NCI-H748 (cell line): ENCODE results near the gene OCEL1.

Experiments used
- DNase-seq: peaks from one replicate; lab custom pipeline; 2025; ENCODE audit not compliant: unreplicated experiment; lab: John Stamatoyannopoulos, UW

OCEL1 gene

DNA sequence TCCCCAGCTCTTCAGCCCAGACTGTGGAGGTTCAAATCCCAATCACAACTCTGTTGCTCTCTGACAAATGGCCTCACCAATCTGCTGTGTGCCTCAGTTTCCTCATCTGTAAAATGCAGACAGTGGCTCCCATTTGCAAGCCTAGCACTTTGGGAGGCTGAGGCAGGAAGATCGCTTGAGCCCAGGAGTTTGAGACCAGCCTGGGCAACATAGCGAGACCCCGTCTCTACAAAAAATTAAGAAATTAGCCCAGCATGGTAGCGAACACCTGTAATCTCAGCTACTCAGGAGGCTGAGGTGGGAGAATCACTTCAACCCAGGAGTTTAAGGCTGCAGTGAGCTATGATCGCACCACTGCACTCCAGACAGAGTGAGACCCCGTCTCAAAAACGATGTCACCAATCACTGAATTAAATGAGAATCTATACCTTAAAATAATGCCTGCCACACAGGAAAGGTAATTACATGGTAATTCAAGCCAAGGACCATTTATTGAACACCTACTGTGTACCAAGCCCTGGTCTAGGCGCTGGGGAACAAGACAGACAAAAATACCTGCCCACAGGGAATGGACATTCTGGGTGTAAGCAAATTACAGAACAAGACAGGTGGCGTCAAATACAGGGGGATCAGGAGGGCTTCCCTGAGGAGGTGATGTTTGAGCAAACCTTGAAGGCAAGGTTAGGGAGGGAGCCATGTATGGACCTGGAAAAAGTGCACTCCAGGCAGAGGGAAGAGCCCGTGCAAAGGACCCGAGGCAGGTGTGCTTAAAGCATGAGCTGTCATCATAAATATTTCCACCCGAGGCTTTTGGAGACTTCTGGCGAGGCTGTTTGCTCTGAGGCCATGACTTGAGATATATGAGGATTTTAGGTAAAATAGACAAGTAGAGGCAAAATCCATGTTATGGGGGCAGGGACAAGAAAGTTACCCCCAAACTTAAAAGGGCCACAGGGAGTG lies 12.0 kb downstream of the OCEL1 start:
- no peak for DNase-seq

GRCh38 chr19:17240062-17240752 lies 14.2 kb downstream of the OCEL1 start:
- DNase-seq: no peak

- no peak for DNase-seq
Observed at GRCh38 chr19:17240826-17241399, 14.9 kb downstream of the OCEL1 start.

GRCh38 chr19:17242431-17243208 lies 16.6 kb downstream of the OCEL1 start:
- DNase-seq: no peak

- DNase-seq: no peak
Observed at GRCh38 chr19:17243211-17243829, 17.3 kb downstream of the OCEL1 start.

- DNase-seq: peak; percentile 21
Observed at GRCh38 chr19:17243830-17244617, 18.0 kb downstream of the OCEL1 start.

DNA sequence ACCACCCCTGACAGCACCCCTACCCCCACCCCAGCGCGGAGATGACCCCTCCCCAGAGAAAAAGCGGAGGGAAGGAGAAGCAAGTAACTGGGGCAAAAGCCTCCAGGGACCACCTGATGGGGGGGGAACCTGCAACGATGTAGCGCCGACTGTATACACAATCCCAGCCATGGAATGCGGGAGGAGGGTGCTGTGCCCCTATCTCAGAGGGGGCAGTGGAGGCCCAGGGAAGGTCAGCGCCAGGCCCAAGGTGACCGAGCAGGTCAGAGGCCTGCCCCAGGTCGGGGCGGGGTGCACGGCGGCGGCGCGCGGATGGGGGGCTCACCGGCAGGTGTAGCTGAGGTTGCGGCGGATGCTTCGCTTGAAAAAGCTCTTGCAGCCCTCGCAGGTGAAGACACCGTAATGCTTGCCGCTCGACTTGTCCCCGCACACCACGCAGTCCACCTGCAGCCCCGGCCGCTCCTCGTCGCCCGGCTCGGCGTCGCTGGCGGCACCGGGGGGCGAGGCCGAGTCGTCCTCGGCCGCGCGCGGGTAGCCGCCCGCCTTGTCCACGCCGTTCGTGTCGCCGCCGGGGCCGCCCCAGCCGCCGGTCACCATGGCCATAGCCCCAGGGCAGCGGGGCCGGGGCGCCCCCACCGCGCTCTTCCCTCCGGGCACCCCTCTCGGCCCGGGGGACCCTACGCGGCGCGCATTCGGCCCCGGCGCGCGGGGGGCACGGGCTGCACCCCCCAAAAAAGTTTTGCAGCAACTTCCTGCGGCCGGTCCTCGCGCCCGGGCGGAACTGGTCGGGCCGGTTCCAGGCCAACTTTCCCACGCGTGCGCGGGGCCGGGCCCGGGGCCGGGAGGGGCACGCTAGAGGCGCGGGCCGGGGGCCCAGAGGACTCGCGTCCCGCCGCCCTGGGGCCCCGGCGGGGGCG lies 18.9 kb downstream of the OCEL1 start:
- DNase-seq: peak; percentile 13

- DNase-seq: no peak
Observed at GRCh38 chr19:17245535-17245984, 19.5 kb downstream of the OCEL1 start, which contains the start of gene NR2F6. Gene NR2F6, minus strand, starts transcription at chr19:17245919. Its CDS starts 699 bp downstream, at chr19:17245220.

- DNase-seq: peak; percentile 59
Observed at GRCh38 chr19:17246681-17247425, 20.8 kb downstream of the OCEL1 start.

GRCh38 chr19:17248011-17248776 lies 22.2 kb downstream of the OCEL1 start:
- peak; percentile 19 for DNase-seq

DNA sequence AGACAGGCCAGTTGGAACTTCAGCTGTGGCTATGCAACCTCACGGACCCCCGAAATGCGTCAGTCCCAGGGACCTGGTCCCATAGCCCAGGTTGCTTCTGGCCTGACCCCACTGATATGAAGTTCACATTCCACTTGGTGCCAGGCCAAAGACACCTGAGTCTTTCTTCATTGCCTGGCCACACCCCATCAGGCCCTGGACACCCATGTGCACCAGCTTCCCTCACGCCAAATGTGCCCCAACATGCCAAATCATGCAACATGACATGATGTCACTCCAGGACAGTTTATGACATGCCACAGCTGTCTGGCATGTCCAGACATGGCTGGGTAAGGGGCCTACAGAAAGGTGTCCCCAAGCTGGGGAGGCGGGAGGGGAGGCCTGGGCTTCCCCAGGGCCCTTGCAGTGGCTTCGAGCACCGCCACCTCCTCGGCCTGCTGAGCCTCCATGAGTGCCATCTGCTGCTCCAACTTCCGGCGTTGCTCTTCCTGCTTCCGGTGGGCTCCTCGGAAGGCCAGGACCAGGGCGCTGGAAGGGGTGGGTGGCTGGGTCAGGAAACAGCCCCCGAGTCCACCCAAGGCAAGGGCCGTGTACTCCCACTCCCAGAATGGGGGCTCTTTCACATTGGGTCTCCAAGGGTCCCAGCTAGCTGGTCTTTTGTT lies 24.0 kb downstream of the OCEL1 start:
- DNase-seq: no peak

DNA sequence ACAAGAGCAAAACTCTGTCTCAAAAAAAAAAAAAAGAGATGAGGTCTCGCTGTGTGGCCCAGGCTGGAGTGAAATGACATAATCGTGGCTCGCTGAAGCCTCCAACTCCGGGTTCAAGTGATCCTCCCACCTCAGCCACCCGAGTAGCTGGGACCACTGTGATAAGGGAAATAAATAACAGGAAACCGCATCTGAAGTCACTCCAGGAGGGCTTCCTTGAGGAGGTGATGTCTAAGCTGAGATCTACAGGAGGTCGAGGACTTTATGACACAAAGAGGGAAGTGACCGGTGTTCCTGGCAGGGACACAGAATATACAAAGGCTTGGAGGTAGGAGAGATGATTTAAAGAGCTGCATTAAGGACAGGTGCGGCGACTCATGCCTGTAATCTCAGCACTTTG lies 28.6 kb downstream of the OCEL1 start:
- no peak for DNase-seq

GRCh38 chr19:17255150-17255621 lies 29.2 kb downstream of the OCEL1 start:
- DNase-seq: peak; percentile 10

DNA sequence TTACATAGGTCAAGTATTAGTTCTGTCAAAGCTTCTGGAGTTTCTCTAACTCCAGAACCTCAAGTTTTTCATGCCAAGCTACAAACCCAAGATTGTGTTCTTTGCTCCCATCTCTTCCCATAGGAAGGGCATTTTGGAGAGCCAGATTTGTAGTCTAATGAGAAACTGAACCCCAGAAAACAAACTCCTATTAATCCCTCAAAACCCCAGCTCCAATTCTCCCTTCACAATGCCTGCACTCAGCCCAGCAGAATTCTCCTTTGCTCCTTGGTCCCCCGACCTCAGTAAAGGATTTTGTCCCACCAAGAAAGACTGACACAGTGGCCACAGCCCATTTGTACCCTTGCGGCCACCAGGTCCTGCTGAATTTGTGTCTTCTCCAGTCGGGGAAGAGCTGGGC lies 30.1 kb downstream of the OCEL1 start:
- no peak for DNase-seq

- no peak for DNase-seq
Observed at GRCh38 chr19:17259118-17259780, 33.2 kb downstream of the OCEL1 start.

GRCh38 chr19:17259934-17260333 lies 33.9 kb downstream of the OCEL1 start:
- DNase-seq: no peak
